Skeletal muscle tissue (tissue), 4 donors: ENCODE measurements around the gene VCAN. TPM values are rescaled to one million over a fixed set of nuclear protein-coding genes. Genes with fewer than 3 reads are reported as not detected.

ENCODE experiments used
- H3K27ac ChIP-seq: one replicate; pipeline ENCODE4 v1.7.0; 2013; ENCODE audit warnings: mild to moderate bottlenecking, low read depth, low read length, inconsistent platforms
- H3K27me3 ChIP-seq, 3 donors: one replicate each; pipeline ENCODE4 v1.7.0; 2013; ENCODE audit warnings: low read length in 3 of 3; ENCODE audit not compliant: control insufficient read depth in 3 of 3, insufficient read depth in 3 of 3
- H3K36me3 ChIP-seq, 3 donors: one replicate each; pipeline ENCODE4 v1.7.0; 2013; ENCODE audit warnings: low read length in 3 of 3; ENCODE audit not compliant: control insufficient read depth in 3 of 3, insufficient read depth in 3 of 3
- H3K4me1 ChIP-seq, 3 donors: one replicate each; pipeline ENCODE4 v1.7.0; 2013; ENCODE audit warnings: low read length in 3 of 3, mild to moderate bottlenecking in 3 of 3; ENCODE audit not compliant: control insufficient read depth in 3 of 3, insufficient read depth in 3 of 3
- H3K4me3 ChIP-seq, 3 donors: one replicate each; pipeline ENCODE4 v1.7.0; 2013; ENCODE audit warnings: low read length in 3 of 3
- H3K9ac ChIP-seq, 3 donors: one replicate each; pipeline ENCODE4 v1.7.0; 2013; ENCODE audit warnings: low read length in 3 of 3, mild to moderate bottlenecking in 3 of 3, moderate library complexity in 2 of 3, low read depth in 1 of 3
- H3K9me3 ChIP-seq, 3 donors: one replicate each; pipeline ENCODE4 v1.7.0; 2013; ENCODE audit warnings: low read length in 3 of 3; ENCODE audit not compliant: control insufficient read depth in 3 of 3
- total RNA-seq: library from RNA; depleted of rRNA; stranded (reverse); fragments of >200 nt; gene quantifications from one replicate; pipeline ENCODE4 v1.2.3, GENCODE V29; 2014
- donor health status: Osteomylitis.

The VCAN gene
- total RNA-seq, 1 donor from 2014 or later: 254 TPM

GRCh38 chr5:83540783-83541182 is 69.2 kb downstream of the VCAN start:
- H3K36me3 ChIP-seq: no peaks in the 10 kb centered on the region
- no peak overlapping the region for H3K27ac ChIP-seq
- H3K27me3 ChIP-seq: no peaks in the 10 kb centered on the region
- H3K9me3 ChIP-seq: peaks cover 0 to 2% (median 0%) of the 10 kb centered on the region in 3 donors
- no peak overlapping the region for H3K9ac ChIP-seq
- no peak overlapping the region for H3K4me3 ChIP-seq
- no peaks in the 10 kb centered on the region for H3K4me1 ChIP-seq

GRCh38 chr5:83542839-83543238 is 71.3 kb downstream of the VCAN start:
- no peaks in the 10 kb centered on the region for H3K27me3 ChIP-seq
- no peaks in the 10 kb centered on the region for H3K4me1 ChIP-seq
- no peak overlapping the region for H3K27ac ChIP-seq
- H3K9me3 ChIP-seq: peaks cover 0 to 2% (median 0%) of the 10 kb centered on the region in 3 donors
- H3K36me3 ChIP-seq: no peaks in the 10 kb centered on the region
- H3K4me3 ChIP-seq: no peak overlapping the region
- no peak overlapping the region for H3K9ac ChIP-seq

- no peaks in the 10 kb centered on the region for H3K36me3 ChIP-seq
- H3K4me1 ChIP-seq: no peaks in the 10 kb centered on the region
- no peak overlapping the region for H3K4me3 ChIP-seq
- H3K9ac ChIP-seq: no peak overlapping the region
- no peak overlapping the region for H3K27ac ChIP-seq
- peaks cover 0 to 2% (median 0%) of the 10 kb centered on the region in 3 donors for H3K9me3 ChIP-seq
- H3K27me3 ChIP-seq: no peaks in the 10 kb centered on the region
Observed at GRCh38 chr5:83543898-83544297, 72.4 kb downstream of the VCAN start.

- Histone ChIP-seq H3K27ac (no peak overlapping the region), H3K9ac (no peak overlapping the region), H3K9me3 (no peaks in the 10 kb centered on the region), H3K4me3 (no peak overlapping the region), H3K4me1 (no peaks in the 10 kb centered on the region), H3K27me3 (no peaks in the 10 kb centered on the region), H3K36me3 (no peaks in the 10 kb centered on the region)
Observed at GRCh38 chr5:83547161-83547560, 75.6 kb downstream of the VCAN start.

GRCh38 chr5:83547889-83548288 is 76.3 kb downstream of the VCAN start:
- no peak overlapping the region for H3K27ac ChIP-seq
- no peak overlapping the region for H3K4me3 ChIP-seq
- H3K9ac ChIP-seq: no peak overlapping the region
- no peaks in the 10 kb centered on the region for H3K27me3 ChIP-seq
- H3K9me3 ChIP-seq: no peaks in the 10 kb centered on the region
- H3K4me1 ChIP-seq: no peaks in the 10 kb centered on the region
- H3K36me3 ChIP-seq: no peaks in the 10 kb centered on the region

- H3K9ac ChIP-seq: no peak overlapping the region
- H3K36me3 ChIP-seq: no peaks in the 10 kb centered on the region
- no peaks in the 10 kb centered on the region for H3K9me3 ChIP-seq
- H3K27me3 ChIP-seq: no peaks in the 10 kb centered on the region
- H3K4me1 ChIP-seq: no peaks in the 10 kb centered on the region
- no peak overlapping the region for H3K27ac ChIP-seq
- H3K4me3 ChIP-seq: no peak overlapping the region
Observed at GRCh38 chr5:83548581-83548980, 77.0 kb downstream of the VCAN start.

GRCh38 chr5:83549076-83549475 is 77.5 kb downstream of the VCAN start:
- Histone ChIP-seq H3K27me3 (no peaks in the 10 kb centered on the region), H3K4me3 (no peak overlapping the region), H3K27ac (no peak overlapping the region), H3K9me3 (no peaks in the 10 kb centered on the region), H3K9ac (no peak overlapping the region), H3K4me1 (no peaks in the 10 kb centered on the region), H3K36me3 (no peaks in the 10 kb centered on the region)

- Histone ChIP-seq H3K4me1 (no peaks in the 10 kb centered on the region), H3K36me3 (no peaks in the 10 kb centered on the region), H3K9me3 (no peaks in the 10 kb centered on the region), H3K27me3 (no peaks in the 10 kb centered on the region), H3K4me3 (no peak overlapping the region), H3K27ac (no peak overlapping the region), H3K9ac (no peak overlapping the region)
Observed at GRCh38 chr5:83549674-83550073, 78.1 kb downstream of the VCAN start.

- H3K9me3 ChIP-seq: no peaks in the 10 kb centered on the region
- no peak overlapping the region for H3K9ac ChIP-seq
- no peaks in the 10 kb centered on the region for H3K27me3 ChIP-seq
- no peaks in the 10 kb centered on the region for H3K4me1 ChIP-seq
- no peak overlapping the region for H3K4me3 ChIP-seq
- H3K27ac ChIP-seq: no peak overlapping the region
- H3K36me3 ChIP-seq: no peaks in the 10 kb centered on the region
Observed at GRCh38 chr5:83551821-83552220, 80.3 kb downstream of the VCAN start.

- H3K27me3 ChIP-seq: no peaks in the 10 kb centered on the region
- no peak overlapping the region for H3K27ac ChIP-seq
- H3K4me3 ChIP-seq: no peak overlapping the region
- no peaks in the 10 kb centered on the region for H3K9me3 ChIP-seq
- no peak overlapping the region for H3K9ac ChIP-seq
- H3K4me1 ChIP-seq: no peaks in the 10 kb centered on the region
- H3K36me3 ChIP-seq: no peaks in the 10 kb centered on the region
Observed at GRCh38 chr5:83552275-83552674, 80.7 kb downstream of the VCAN start.

GRCh38 chr5:83553000-83553486 is 81.5 kb downstream of the VCAN start:
- no peaks in the 10 kb centered on the region for H3K27me3 ChIP-seq
- no peak overlapping the region for H3K9ac ChIP-seq
- H3K36me3 ChIP-seq: no peaks in the 10 kb centered on the region
- no peaks in the 10 kb centered on the region for H3K9me3 ChIP-seq
- no peaks in the 10 kb centered on the region for H3K4me1 ChIP-seq
- H3K27ac ChIP-seq: no peak overlapping the region
- no peak overlapping the region for H3K4me3 ChIP-seq
